ENCODE measurements around the gene IFFO2. TPM values are rescaled to one million over a fixed set of nuclear protein-coding genes. Genes with fewer than 3 reads are reported as not detected.

IFFO2 gene
- total RNA-seq, 1 experiment from 2014 or later: 11.7 TPM

DNA sequence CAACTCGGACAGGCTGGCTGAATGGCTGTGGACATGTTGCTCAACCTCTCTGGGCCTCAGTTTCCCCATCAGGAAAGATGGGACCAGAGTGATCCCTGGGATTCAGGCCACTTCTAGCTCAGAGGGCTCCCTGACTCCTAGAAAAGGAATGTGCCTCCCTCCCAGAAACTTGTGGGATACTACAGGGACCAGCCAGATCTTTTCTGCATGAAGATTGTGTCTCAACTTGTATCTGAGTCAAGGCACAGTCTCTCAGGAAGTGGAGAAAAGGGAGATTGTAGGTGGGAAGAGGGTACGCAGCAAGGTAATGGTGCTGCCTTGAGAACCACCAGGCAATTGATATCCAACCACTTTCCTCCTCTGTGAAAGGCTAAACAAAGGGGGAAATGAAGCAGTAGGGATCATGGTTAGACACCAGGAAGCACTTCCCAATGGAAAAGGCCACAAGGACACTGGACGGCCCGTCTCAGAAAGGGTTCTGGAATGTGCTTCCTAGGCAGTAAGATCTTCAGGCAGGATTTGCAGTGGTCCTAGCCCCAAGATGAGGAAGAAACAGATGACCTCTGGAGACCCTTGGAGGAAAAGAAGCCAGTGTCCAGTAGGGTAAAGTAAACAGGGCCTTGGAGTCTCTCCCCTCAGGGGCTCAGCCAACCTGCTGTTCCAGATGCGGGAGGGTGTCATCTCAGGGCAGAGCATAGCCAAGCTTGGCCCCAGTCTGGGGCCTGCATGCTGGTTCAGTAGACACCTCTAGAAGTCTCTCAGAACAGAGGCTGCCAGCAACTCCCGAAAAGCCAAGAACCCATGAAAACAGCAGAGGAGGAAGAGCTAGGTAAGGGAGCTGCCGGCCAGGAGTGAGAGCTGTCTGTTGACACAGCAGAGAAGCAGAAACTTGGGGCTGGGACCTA, 16.8 kb downstream of the IFFO2 start:
- no peak overlapping the region for H3K4me3 ChIP-seq
- no peak overlapping the region for H2AFZ ChIP-seq
- no peaks in the 10 kb centered on the region for H3K36me3 ChIP-seq (ENCODE audit: low read depth)
- BruUV-seq (replicated peaks): no TSS peak
- H3K4me2 ChIP-seq: no peak overlapping the region
- TF ChIP-seq EZH2 (IDR thresholded peaks at IDR 0.05; ENCODE audit: low read depth): no peak
- TF ChIP-seq, protein P1, sequence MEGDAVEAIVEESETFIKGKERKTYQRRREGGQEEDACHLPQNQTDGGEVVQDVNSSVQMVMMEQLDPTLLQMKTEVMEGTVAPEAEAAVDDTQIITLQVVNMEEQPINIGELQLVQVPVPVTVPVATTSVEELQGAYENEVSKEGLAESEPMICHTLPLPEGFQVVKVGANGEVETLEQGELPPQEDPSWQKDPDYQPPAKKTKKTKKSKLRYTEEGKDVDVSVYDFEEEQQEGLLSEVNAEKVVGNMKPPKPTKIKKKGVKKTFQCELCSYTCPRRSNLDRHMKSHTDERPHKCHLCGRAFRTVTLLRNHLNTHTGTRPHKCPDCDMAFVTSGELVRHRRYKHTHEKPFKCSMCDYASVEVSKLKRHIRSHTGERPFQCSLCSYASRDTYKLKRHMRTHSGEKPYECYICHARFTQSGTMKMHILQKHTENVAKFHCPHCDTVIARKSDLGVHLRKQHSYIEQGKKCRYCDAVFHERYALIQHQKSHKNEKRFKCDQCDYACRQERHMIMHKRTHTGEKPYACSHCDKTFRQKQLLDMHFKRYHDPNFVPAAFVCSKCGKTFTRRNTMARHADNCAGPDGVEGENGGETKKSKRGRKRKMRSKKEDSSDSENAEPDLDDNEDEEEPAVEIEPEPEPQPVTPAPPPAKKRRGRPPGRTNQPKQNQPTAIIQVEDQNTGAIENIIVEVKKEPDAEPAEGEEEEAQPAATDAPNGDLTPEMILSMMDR (conservative IDR thresholded peaks at IDR 0.05): no peak
- H3F3A ChIP-seq (ENCODE audit: insufficient read depth, low read depth): no peaks in the 10 kb centered on the region
- DNase-seq: no peak
- 0 out of 2 replicates have a peak, but pooled peaks cover 17% of the 10 kb centered on the region for H3K79me2 ChIP-seq (ENCODE audit: low read depth)
- ChIA-PET CTCF (interaction anchor here (0.6 kb wide), 1 partner anchor 15 kb away, joined by 3 read pairs; no protein-coding TSS in a partner anchor), POLR2A (ENCODE audit: unreplicated experiment) (interaction anchor here (0.7 kb wide), 1 partner anchor 70 kb away, joined by 3 read pairs; no protein-coding TSS in a partner anchor)
- no peaks in the 10 kb centered on the region for H3K9me2 ChIP-seq (ENCODE audit: insufficient read depth)
- H3K9me3 ChIP-seq (ENCODE audit: insufficient read depth, low read depth): no peaks in the 10 kb centered on the region
- no peaks in the 10 kb centered on the region for H3K27me3 ChIP-seq (ENCODE audit: insufficient read depth, low read depth)
- no peaks in the 10 kb centered on the region; the same call in none of the 2 replicates for H3K4me1 ChIP-seq (replicated peaks; ENCODE audit: insufficient read depth)
- no peak overlapping the region for H3K27ac ChIP-seq
- intact Hi-C loops (cut with micrococcal nuclease; ENCODE audit: unreplicated experiment): loop anchor here (2.0 kb wide), 1 partner anchor 13 kb away; no protein-coding TSS in a partner anchor
- no peaks in the 10 kb centered on the region for H4K20me1 ChIP-seq (ENCODE audit: insufficient read depth)

DNA sequence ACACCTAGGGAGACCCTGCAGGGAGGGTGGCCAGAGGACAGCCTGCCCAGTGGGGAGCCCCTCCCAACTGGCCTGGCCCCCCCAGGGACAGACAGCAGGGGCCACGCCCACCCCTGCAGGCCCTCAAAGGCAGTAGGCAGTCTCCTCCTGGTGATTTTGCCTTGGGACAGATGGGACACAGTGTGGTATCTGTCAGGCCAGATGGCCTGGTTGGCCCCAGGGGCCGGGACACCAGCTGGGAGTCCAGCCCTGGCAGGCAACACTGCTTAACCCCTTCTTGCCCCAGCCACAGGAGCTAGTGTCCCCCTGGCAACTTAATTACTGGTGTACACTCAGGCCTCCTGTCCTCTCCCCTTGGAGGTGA, 17.8 kb downstream of the IFFO2 start:
- no peak overlapping the region for H3K27ac ChIP-seq
- no peak overlapping the region for H3K4me2 ChIP-seq
- no peaks in the 10 kb centered on the region for H4K20me1 ChIP-seq (ENCODE audit: insufficient read depth)
- no peaks in the 10 kb centered on the region for H3F3A ChIP-seq (ENCODE audit: insufficient read depth, low read depth)
- no TSS peak for BruUV-seq (replicated peaks)
- ChIA-PET CTCF (interaction anchor here (0.6 kb wide), 1 partner anchor 14 kb away, joined by 3 read pairs; no protein-coding TSS in a partner anchor), POLR2A (ENCODE audit: unreplicated experiment) (interaction anchor here (0.7 kb wide), 1 partner anchor 71 kb away, joined by 3 read pairs; no protein-coding TSS in a partner anchor)
- H3K9me3 ChIP-seq (ENCODE audit: insufficient read depth, low read depth): no peaks in the 10 kb centered on the region
- no peaks in the 10 kb centered on the region for H3K36me3 ChIP-seq (ENCODE audit: low read depth)
- H3K9me2 ChIP-seq (ENCODE audit: insufficient read depth): no peaks in the 10 kb centered on the region
- TF ChIP-seq, protein P1 (conservative IDR thresholded peaks at IDR 0.05): no peak
- no peak for TF ChIP-seq EZH2 (IDR thresholded peaks at IDR 0.05; ENCODE audit: low read depth)
- no peak overlapping the region for H3K4me3 ChIP-seq
- DNase-seq: peak in 1 of 2 experiments; percentile 23
- H3K79me2 ChIP-seq (ENCODE audit: low read depth): 0 out of 2 replicates have a peak, but pooled peaks cover 17% of the 10 kb centered on the region
- intact Hi-C loops (cut with micrococcal nuclease; ENCODE audit: unreplicated experiment): no loop called here
- no peak overlapping the region for H2AFZ ChIP-seq
- H3K4me1 ChIP-seq (replicated peaks; ENCODE audit: insufficient read depth): no peaks in the 10 kb centered on the region; the same call in none of the 2 replicates
- H3K27me3 ChIP-seq (ENCODE audit: insufficient read depth, low read depth): no peaks in the 10 kb centered on the region

DNA sequence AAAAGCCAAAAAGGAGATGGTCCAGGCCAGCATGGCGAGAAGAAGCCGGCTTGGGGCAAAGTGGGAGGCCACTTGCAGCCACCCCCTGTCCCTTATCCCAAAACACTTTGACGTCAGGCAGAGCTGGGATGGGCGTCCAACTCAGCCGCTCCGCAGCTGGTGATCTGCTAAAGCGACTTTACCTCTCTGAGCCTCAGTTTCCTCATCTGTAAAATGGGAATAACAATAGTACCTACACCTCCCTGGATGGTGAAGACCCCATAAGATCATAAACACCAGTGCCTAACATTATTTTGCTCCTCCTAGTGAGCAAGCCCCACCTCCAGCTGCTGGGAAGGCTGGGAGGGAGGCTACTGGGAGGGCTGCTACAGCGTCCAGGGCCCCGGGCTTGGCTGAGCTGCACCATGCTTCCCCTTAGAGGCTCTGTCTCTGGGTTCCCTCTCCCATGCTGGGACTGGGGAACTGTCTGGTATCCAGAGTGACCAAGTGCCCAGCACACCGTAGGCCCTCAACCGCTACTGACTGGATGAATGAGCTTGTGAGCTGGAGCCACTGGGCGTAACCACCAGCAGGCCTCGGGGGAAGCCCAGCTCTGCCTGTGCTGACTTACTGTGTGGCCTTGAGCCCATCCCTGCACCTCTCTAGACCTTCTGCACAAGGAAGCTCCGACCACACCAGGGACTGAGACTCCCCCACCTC, 18.3 kb downstream of the IFFO2 start:
- H3K4me3 ChIP-seq: no peak overlapping the region
- TF ChIP-seq EZH2 (IDR thresholded peaks at IDR 0.05; ENCODE audit: low read depth): no peak
- TF ChIP-seq, protein P1 (conservative IDR thresholded peaks at IDR 0.05): no peak
- H3K27me3 ChIP-seq (ENCODE audit: insufficient read depth, low read depth): no peaks in the 10 kb centered on the region
- peak in 1 of 2 experiments; percentile 32 for DNase-seq
- no peaks in the 10 kb centered on the region for H4K20me1 ChIP-seq (ENCODE audit: insufficient read depth)
- H3K79me2 ChIP-seq (ENCODE audit: low read depth): 0 out of 2 replicates have a peak, but pooled peaks cover 17% of the 10 kb centered on the region
- H3K9me3 ChIP-seq (ENCODE audit: insufficient read depth, low read depth): no peaks in the 10 kb centered on the region
- ChIA-PET CTCF (no interaction called here), POLR2A (ENCODE audit: unreplicated experiment) (no interaction called here)
- no peaks in the 10 kb centered on the region for H3K36me3 ChIP-seq (ENCODE audit: low read depth)
- H3K4me1 ChIP-seq (replicated peaks; ENCODE audit: insufficient read depth): peaks cover 4% of the 10 kb centered on the region
- intact Hi-C loops (cut with micrococcal nuclease; ENCODE audit: unreplicated experiment): no loop called here
- H3K4me2 ChIP-seq: no peak overlapping the region
- H2AFZ ChIP-seq: no peak overlapping the region
- H3K9me2 ChIP-seq (ENCODE audit: insufficient read depth): no peaks in the 10 kb centered on the region
- BruUV-seq (replicated peaks): no TSS peak
- H3F3A ChIP-seq (ENCODE audit: insufficient read depth, low read depth): no peaks in the 10 kb centered on the region
- H3K27ac ChIP-seq: no peak overlapping the region

All from PC-9 (cell line).